ENCODE results near the gene TMEM178B. TPM values are rescaled to one million over a fixed set of nuclear protein-coding genes. Genes with fewer than 3 reads are reported as not detected.

Gene TMEM178B
- total and polyA plus RNA-seq, 7 donors = 0.13 to 4.8 (median 1.6) TPM

DNA sequence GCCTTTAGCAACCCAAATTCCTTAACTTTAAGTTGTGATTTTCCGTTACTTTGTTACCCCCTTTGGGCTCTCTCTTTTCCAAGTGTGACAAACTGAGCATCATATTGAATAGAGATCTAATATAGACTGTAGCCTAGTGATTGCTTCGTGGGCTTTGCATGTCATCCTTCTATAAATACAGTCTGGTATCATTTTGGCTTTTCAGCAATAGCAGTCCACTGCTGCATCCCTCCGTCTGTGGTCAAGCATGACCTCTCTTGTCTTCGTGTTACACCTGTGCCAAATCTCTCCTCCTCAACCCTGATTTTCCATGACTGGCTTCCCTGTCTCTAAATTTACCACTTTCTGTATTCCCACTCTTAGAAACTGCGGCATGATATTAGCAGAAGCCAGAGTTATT lies 423.5 kb downstream of the TMEM178B start:
- WGBS, 3 donors = 39 to 55% (median 39%) methylated on average over 5 of the region's 5 CpGs
- intact Hi-C loops (cut with DNase I) = no loop called here
- Histone ChIP-seq H3K9me3 (no peaks in the 10 kb centered on the region), H3K27me3 (ENCODE audit: insufficient read depth in 3 of 3, low read length in 2 of 3) (no peaks in the 10 kb centered on the region), H3K4me3 (no peak overlapping the region), H3K4me1 (peaks cover 20% of the 10 kb centered on the region), H3K36me3 (ENCODE audit: insufficient read depth in 1 of 2, low read depth in 1 of 2) (no peaks in the 10 kb centered on the region), H3K27ac (peak overlapping the region; percentile 25)
- TF ChIP-seq, protein P1, sequence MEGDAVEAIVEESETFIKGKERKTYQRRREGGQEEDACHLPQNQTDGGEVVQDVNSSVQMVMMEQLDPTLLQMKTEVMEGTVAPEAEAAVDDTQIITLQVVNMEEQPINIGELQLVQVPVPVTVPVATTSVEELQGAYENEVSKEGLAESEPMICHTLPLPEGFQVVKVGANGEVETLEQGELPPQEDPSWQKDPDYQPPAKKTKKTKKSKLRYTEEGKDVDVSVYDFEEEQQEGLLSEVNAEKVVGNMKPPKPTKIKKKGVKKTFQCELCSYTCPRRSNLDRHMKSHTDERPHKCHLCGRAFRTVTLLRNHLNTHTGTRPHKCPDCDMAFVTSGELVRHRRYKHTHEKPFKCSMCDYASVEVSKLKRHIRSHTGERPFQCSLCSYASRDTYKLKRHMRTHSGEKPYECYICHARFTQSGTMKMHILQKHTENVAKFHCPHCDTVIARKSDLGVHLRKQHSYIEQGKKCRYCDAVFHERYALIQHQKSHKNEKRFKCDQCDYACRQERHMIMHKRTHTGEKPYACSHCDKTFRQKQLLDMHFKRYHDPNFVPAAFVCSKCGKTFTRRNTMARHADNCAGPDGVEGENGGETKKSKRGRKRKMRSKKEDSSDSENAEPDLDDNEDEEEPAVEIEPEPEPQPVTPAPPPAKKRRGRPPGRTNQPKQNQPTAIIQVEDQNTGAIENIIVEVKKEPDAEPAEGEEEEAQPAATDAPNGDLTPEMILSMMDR (IDR thresholded peaks at IDR 0.05) = no peak
- no peak for DNase-seq
- ATAC-seq = peak; percentile 69 to 85 (median 79)

DNA sequence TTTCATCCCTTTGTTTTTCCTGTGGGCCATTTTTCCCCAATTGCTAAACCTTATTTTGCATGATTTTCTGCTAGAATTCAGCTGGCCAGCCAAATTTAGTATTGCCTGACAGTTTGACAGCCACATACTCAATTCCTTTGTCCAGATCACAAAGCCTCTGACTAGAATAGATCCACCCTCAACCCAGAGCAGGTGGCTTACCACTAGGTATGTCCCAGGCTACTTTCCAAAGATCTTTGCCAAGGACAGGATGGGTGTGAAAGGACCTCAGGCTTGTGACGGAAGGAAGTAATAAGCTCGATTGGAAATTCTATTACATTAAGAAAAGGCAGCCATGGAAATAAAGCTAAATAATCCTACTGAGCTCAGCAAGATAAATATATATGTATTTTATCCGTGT lies 426.7 kb downstream of the TMEM178B start:
- Histone ChIP-seq H3K27me3 (ENCODE audit: insufficient read depth in 3 of 3, low read length in 2 of 3) (no peaks in the 10 kb centered on the region), H3K4me3 (no peak overlapping the region), H3K4me1 (peaks cover 14% of the 10 kb centered on the region), H3K36me3 (ENCODE audit: insufficient read depth in 1 of 2, low read depth in 1 of 2) (no peaks in the 10 kb centered on the region), H3K9me3 (no peaks in the 10 kb centered on the region), H3K27ac (no peak overlapping the region)
- no peak for DNase-seq
- intact Hi-C loops (cut with DNase I) = no loop called here
- peak; percentile 68 to 84 (median 84) for ATAC-seq
- WGBS, 3 donors = 31 to 77% (median 43%) methylated on average over 3 of the region's 3 CpGs
- TF ChIP-seq, protein P1 (IDR thresholded peaks at IDR 0.05) = no peak

DNA sequence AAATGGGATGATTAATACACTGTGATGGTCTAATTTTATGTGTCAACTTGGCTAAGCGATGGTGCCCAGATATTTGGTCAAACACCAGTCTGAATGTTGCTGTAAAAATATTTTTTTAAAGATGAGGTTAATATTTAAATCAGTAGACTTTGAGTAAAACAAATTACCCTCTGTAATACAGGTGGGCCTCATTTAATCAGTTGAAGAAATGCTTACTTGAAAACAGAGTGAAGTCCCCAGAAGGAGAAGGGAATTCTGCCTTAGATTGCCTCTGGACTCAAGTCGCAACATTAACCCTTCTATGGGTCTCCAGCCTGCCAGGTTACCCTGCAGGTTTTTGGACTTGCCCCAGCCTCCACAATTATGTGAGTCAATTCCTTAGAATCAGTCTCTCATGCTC lies 427.6 kb downstream of the TMEM178B start:
- intact Hi-C loops (cut with DNase I) = no loop called here
- H3K4me1 ChIP-seq = peaks cover 12% of the 10 kb centered on the region
- ATAC-seq (no peak), DNase-seq (no peak)
- H3K27me3 ChIP-seq (ENCODE audit: insufficient read depth in 3 of 3, low read length in 2 of 3) = no peaks in the 10 kb centered on the region
- TF ChIP-seq, protein P1 (IDR thresholded peaks at IDR 0.05) = no peak
- no peak overlapping the region for H3K4me3 ChIP-seq
- H3K36me3 ChIP-seq (ENCODE audit: insufficient read depth in 1 of 2, low read depth in 1 of 2) = no peaks in the 10 kb centered on the region
- H3K9me3 ChIP-seq = no peaks in the 10 kb centered on the region
- no peak overlapping the region for H3K27ac ChIP-seq
- 90 to 95% (median 93%) methylated on average over 2 of the region's 2 CpGs for WGBS, 3 donors

DNA sequence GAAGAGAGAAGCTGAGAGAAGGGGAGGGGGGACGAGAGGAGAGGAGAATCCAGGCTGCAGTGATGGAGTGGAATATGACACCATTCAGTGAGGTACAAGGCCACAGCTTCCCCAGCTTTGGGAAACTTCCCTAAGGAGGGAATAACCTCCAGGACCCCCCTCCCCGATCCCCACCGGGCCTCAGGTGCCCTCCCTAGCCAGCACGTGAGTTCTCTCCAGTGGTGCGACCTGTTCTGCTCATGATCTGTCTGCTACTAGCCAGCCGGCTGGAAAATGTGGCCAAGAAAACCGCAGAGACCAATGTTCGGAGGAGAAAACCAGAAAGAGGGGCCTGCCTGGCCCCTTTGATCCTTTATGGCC lies 437.4 kb downstream of the TMEM178B start:
- H3K27ac ChIP-seq = no peak overlapping the region
- ATAC-seq (peak in 3 of 4 donors; percentile 12 to 54 (median 17)), DNase-seq (peak in 1 of 2 donors; percentile 51)
- TF ChIP-seq, protein P1 (IDR thresholded peaks at IDR 0.05) = no peak
- intact Hi-C loops (cut with DNase I) = no loop called here
- peak overlapping the region; percentile 61 for H3K4me3 ChIP-seq
- WGBS, 3 donors = 3 to 11% (median 4%) methylated on average over 7 to 8 of the region's 8 CpGs
- H3K9me3 ChIP-seq = no peaks in the 10 kb centered on the region
- peaks cover 4% of the 10 kb centered on the region for H3K4me1 ChIP-seq
- H3K27me3 ChIP-seq (ENCODE audit: insufficient read depth in 3 of 3, low read length in 2 of 3) = peaks cover 0 to 9% (median 3%) of the 10 kb centered on the region in 3 donors
- H3K36me3 ChIP-seq (ENCODE audit: insufficient read depth in 1 of 2, low read depth in 1 of 2) = no peaks in the 10 kb centered on the region

Data from psoas muscle (tissue), 8 donors.